HuH-7 (cell line): ENCODE results near the gene MYO1D.

Experiments
- DNase-seq: peaks from one replicate; pipeline ENCODE4 v3.0.0; 2011; ENCODE audit warnings: low spot score

Gene MYO1D

DNA sequence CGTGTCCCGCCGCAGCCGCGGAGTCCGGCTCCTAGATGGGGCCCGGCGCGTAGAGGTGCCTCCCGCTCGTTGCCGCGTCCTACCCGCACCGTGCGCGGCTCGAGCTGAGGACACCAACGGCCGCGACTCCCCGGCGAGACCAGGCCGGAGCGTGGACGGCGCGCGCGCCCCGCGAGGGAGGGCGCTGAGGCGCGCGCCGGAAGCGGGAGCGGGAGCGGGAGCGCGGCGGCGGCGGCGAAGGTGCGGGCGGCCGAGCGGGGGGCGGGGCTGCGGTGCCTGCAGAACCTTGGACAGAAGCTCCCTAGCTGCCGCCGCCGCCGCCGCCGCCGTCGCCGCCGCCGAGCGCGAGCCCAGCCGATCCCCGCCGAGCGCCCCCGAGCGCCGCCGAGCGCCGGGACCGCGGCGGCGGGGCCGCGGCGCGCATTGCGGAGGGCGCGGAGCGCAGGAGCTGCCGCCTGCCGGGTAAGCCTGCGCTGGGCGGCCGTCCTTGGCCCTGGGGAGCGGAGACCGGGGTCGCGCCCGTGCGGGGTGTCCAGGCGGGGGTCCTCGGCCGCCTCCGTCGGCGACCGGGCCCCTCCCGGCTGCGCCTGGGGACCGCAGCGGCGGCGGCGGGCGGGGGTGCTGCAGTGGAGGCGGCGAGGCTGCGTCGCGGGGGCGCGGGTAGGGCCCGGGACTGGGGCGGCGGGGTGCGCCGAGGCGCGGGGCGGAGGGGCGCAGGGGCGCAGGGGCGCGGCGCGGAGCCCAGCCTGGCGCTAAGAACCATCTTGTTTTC, 390.0 kb downstream of the MYO1D start, which contains the start of gene CDK5R1:
TSS of gene CDK5R1 (plus strand) at position 293 of the 772 bp plus-strand sequence. CDS start 628 bp downstream, outside the sequence.
- peak; percentile 66 for DNase-seq

- DNase-seq, result no peak
These were observed 390.7 kb downstream of the MYO1D start for GRCh38 chr17:32486111-32486700.

DNA sequence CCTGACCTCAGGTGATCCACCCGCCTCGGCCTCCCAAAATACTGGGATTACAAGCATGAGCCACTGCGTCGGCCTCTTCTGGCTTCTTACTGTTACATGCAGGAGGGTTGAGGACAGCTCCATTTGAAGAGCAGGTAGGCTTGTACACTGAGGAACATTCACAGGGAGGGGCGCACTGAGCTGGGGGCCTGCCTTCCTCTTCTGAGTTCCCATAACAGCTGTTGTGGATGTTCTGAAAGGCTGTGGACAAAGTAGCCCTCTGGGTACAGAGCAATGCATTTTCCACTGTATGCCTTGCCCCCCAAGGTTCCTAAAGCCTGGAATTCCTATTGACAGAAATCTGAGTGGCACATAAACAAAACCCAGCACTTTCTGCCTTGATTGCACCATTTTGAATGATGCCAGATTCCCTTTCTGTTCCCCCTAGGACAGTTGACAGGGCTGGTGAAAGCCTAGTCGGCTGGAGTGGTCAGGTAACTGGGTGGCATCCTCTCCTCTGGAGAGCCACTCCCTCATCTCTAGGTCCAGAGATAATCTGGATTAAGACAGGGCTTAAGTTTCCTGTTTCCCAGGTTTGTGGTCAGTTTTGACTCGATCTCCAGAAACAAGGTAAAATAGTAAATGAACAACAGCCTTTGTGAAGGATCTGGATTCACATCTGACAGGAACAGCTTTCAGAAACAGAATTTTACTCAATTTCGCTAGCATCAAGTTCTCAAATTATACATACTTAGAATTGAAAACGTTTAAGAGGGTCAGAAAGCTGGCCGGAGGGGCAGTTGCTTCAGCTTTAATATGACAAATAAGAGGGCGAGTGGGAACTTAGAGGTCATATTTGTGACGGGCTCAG, 391.4 kb downstream of the MYO1D start:
- DNase-seq, result no peak

DNA sequence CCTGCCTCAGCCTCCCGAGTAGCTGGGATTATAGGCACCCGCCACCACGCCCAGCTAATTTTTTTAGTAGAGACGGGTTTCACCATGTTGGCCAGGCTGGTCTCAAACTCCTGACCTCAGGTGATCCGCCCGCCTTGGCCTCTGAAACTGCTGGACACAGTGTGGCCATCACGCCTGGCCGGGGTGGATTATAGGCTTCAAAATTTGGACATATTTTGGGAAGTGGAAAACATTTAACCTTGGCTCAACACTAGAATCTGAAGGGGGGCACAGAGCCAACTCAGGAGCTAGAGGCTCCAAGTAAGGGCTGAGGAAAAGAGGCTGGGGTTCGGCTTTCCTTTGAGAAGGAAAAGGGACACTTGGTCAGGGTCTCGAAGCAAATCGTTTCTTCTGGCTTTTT, 392.3 kb downstream of the MYO1D start:
- no peak for DNase-seq

DNA sequence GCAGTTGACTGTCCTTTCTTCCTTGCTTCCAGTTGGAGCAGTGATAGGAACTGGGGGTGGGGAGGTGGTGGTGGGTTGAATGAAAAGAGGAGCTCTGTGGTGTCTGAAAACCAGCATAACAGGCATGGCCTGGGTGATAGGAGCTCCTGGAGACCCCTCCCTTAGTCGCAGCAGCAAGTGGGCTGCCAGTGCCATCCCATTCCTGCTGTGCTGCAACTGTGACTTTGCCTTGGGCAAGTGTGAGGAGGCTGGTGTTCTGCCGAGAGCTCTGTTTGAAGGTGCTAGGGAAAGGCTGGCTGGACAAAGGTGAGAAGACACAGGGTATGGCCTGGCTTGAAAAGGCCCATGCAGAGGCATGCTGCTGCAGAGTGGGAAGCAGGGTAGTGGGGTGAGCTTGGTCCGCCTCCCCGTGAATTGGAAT, 392.9 kb downstream of the MYO1D start:
- DNase-seq, result no peak

- DNase-seq, result peak; percentile 62
These were observed 393.4 kb downstream of the MYO1D start for GRCh38 chr17:32483451-32484019.

DNA sequence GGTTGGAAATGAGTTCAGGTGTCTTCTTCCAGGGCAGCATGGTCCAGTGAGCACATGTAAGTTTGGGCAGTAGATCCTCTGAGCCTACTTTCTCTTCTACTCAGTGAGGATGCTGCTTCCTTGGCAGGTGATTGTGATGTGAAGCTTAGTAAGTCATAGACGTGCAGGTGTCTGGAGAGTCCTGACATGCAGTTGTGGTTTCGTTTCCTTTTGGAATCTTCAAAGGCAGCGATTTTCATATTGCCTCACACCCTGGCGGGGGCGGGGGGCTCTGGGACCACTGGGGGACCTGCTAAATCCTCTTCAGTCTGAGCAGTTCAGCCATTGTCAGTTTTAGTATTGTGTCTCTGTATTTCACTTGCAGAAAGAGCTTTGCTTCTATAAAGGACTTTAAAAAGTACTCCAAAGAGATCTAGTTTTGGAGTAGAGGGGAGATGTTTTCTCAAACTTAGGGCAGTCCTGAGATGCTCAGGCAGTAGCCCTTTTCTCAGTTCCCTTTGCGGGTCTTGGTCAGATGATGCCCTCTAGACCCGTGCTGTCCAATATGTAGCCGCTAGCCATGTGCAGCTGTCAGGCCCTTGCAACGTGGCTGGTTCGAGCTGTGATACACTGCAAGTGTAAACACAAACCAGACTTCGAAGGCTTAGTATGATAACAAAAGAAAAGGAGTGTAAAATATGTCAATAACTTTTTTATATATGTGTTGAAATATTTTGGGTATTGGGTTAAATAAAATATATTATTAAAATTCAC, 394.2 kb downstream of the MYO1D start:
- no peak for DNase-seq

DNA sequence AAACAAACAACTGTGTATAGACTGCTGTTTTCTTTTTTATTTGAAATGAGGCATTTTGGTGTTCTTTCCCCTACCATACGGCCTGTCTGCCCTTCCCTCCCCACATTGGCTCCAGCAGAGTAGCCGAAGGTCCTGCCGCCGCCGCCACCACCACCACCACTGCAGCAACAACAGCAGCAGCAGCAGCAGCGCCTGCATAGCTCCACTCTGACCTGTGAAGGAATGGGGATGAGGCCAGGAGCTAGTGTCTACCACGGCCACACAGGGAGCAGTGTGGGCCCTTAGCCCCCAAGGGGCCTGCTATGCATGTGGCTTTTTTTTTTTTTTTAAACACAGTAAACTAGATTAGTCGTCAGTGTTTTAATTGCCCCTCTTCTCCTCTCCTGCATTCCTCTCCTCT, 395.7 kb downstream of the MYO1D start:
- no peak for DNase-seq

DNA sequence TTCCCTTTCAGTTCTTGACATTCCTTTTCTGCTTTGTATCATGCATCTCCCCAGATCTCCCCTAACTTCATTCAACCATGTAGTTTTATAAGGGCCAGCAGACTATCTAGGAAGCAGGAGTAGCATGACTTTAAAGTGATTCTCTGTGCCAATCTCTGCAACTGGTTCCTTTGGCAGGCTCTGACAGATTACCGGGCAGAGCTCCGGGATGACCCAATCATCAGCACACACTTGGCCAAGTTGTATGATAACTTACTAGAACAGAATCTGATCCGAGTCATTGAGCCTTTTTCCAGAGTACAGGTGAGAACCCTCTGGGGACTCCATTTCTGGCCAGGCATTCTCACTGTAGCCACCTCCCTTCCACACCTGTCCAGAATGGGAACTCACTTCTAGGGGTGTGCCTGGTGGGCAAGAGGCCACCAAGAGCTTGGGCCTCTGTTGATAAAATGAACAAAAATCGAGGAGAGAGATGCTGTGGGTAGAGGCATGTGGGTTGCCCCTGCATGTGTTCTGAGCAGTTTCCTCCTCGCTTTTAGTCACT, 397.8 kb downstream of the MYO1D start:
- DNase-seq, result no peak

- DNase-seq, result no peak
These were observed 399.7 kb downstream of the MYO1D start for GRCh38 chr17:32477220-32477619.

DNA sequence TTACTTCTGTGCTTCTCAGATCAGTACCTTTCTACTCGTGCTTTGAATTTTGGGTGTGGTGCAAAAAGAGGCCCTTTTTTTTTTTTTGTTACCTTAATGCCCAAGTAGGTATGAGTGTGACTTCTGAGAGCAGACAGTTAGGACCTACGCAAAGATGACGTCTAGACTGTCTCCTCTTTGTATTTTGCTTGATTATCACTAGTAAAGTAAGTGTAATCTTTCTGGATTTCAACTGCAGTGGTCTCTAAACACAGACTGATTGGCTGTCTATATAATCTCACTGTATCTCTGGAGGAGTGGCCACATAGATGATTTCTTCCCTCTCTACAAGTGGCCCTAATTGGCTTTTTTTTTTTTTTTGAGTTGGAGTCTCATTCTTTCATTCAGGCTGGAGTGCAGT, 401.7 kb downstream of the MYO1D start:
- no peak for DNase-seq

- no peak for DNase-seq
These were observed 405.3 kb downstream of the MYO1D start for GRCh38 chr17:32471652-32472051.

- no peak for DNase-seq
These were observed 406.3 kb downstream of the MYO1D start for GRCh38 chr17:32470405-32471167.

- DNase-seq, result no peak
These were observed 409.0 kb downstream of the MYO1D start for GRCh38 chr17:32467949-32468348.

DNA sequence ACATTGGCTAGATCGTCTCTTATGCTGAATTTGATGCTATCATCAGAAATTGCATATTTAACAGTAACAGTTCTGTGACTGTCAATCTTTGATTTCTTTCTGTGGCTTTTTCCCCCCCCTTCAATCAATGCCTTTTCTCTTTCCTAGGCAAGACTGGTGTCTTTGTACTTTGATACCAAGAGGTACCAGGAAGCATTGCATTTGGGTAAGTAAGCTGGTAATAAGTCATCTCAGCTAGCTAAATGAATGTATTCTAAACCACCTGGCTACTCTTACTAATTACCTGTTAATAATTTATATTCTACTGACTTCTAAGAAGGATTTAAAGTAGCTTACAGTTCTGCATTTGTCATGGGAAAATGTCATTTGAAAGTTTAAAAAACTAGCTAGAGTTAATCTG, 412.6 kb downstream of the MYO1D start:
- no peak for DNase-seq

DNA sequence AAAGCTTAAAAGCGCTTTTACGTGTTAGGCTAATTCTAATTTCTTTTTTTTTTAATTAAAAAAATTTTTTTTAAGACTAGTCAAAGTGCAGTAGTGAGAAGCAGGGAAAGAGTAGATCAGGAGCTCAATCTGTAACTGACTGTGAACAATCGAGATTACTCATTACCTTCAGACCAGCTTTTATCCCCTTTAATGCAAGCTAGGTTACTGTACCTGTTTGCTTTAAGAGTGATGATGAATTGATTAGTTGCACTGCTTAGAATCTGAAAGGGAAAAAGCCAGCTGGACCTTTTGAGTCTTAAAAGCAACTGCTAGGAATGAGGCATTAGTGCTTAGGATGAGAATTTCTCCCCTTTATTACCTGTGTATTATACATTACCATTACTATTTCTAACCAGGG, 413.6 kb downstream of the MYO1D start:
- no peak for DNase-seq

- DNase-seq, result no peak
These were observed 414.9 kb downstream of the MYO1D start for GRCh38 chr17:32461853-32462617.

DNA sequence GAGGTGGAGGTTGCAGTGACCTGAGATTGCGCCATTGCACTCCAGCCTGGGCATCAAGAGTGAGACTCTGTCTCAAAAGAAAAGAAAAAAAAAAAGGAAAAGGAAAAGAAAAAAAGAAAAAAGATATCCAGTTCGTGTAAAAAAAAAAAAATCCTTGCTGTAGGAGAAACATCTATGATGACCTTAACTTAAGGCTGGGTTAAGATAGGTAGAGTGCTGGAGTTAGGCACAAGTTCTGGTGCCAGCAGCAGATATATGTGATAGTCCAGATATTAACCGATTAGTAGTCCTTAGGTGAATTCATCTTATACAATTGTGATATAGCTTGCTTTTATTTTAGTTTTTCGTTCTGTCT, 415.4 kb downstream of the MYO1D start:
- no peak for DNase-seq

DNA sequence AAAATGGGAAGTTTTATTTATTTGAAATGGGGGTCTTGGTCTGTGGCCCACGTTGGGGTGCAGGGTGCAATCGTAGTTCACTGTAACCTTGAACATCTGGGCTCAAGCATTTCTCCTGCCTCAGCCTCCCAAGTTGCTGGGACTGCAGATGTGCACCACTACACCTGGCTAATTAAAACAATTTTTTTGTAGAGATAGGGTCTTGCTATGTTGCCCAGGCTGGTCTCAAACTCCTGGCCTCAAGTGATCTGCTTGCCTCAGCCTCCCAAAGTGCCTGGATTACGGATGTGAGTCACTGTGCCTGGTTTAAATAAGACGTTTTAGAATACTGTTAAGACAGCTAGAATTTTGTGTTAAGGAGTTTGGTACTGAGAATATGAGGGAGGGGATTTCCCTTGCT, 416.9 kb downstream of the MYO1D start:
- no peak for DNase-seq

DNA sequence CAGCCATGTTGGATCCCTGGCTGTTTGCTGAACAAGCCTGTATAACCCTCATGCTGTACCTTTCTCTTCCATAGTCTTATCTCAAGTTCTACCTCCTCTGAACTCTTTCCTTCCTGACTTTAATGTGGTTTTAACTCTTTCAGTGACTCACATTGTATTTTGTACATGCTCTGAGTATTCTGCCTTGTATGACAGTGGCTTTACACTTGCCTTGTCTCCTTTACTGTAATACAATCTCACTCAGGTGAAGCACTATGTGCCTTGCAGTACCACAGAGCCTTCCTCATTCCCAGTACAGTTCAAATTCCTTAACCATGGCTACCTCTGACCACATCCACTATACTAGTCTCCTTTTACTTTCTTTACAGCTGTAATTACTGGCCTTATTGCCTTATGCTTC, 418.6 kb downstream of the MYO1D start:
- no peak for DNase-seq
